Germinal center (tissue), 1 donor: Measurements from ENCODE around the gene SREBF1.

ENCODE experiments used
- DNase-seq: peaks from one replicate; pipeline ENCODE4 v3.0.0; 2012; ENCODE audit warnings: mixed read lengths, low spot score

SREBF1 gene

GRCh38 chr17:17763136-17763535, 73.7 kb downstream of the SREBF1 start:
- DNase-seq = no peak

- DNase-seq = no peak
Observed at GRCh38 chr17:17762744-17763105, 74.1 kb downstream of the SREBF1 start.
